ENCODE results near the gene ROPN1L. TPM values are rescaled to one million over a fixed set of nuclear protein-coding genes. Genes with fewer than 3 reads are reported as not detected.

ROPN1L gene
- total and polyA plus RNA-seq, 2 of the 4 experiments (the other 2 are of a cell fraction): 0.34 to 0.36 TPM

GRCh38 chr5:10480237-10480985 is 38.7 kb downstream of the ROPN1L start:
- Histone ChIP-seq H3K36me3 (ENCODE audit: control insufficient read depth, insufficient read depth, low read length) (no peaks in the 10 kb centered on the region), H3K79me1 (ENCODE audit: low read depth in 1 of 2, low read length in 2 of 2) (0 out of 4 replicates have a peak, but pooled peaks cover 0 to 2% of the 10 kb centered on the region in 2 experiments), H2BK120ac (ENCODE audit: low read depth, low read length) (peak overlapping the region; percentile 67; the same call in 1 of the 2 replicates), H3K56ac (ENCODE audit: extremely low read depth, insufficient read depth, low read length) (no peak overlapping the region), H4K91ac (ENCODE audit: insufficient read depth, low read depth, low read length) (peak overlapping the region; percentile 31), H4K8ac (ENCODE audit: low read depth in 2 of 2, low read length in 2 of 2) (peak overlapping the region in 1 of 2 experiments; percentile 70; a peak in 2 of 4 replicates), H3K9me1 (ENCODE audit: insufficient read depth, low read length) (peaks cover 16% of the 10 kb centered on the region), H4K20me1 (ENCODE audit: insufficient read depth, low read length) (no peaks in the 10 kb centered on the region), H3K27me3 (ENCODE audit: control insufficient read depth, insufficient read depth, low read length) (no peaks in the 10 kb centered on the region), H2BK5ac (ENCODE audit: low read depth, low read length, poor library complexity, severe bottlenecking) (no peak overlapping the region), H2BK20ac (ENCODE audit: low read depth, low read length) (peak overlapping the region; percentile 59), H3K18ac (ENCODE audit: low read depth, low read length) (peak overlapping the region; percentile 11), H2AFZ (replicated peaks; ENCODE audit: low read length, poor library complexity) (peak overlapping the region; percentile 38), H3K4me1 (ENCODE audit: control insufficient read depth, insufficient read depth, low read length) (peaks cover 19% of the 10 kb centered on the region), H3K4me3 (ENCODE audit: insufficient read depth, low read depth, low read length) (no peak overlapping the region), H4K5ac (ENCODE audit: low read depth, low read length) (peak overlapping the region; percentile 36; the same call in 1 of the 2 replicates), H3K9ac (ENCODE audit: low read depth, low read length) (no peak overlapping the region), H3K4ac (ENCODE audit: low read depth, low read length) (peak overlapping the region; percentile 81), H2AK5ac (ENCODE audit: low read depth, low read length) (peak overlapping the region; percentile 74), H3K23ac (ENCODE audit: low read depth, low read length) (no peak overlapping the region), H3K27ac (ENCODE audit: insufficient read depth, low read length) (no peak overlapping the region), H2BK15ac (ENCODE audit: low read depth, low read length) (peak overlapping the region; percentile 91; the same call in 1 of the 3 replicates), H2AK9ac (replicated peaks; ENCODE audit: low read depth, low read length, poor library complexity) (no peak overlapping the region), H3K4me2 (ENCODE audit: low read depth, low read length) (no peak overlapping the region), H3K9me3 (ENCODE audit: control insufficient read depth, insufficient read depth, low read length) (peaks cover 5% of the 10 kb centered on the region), H3K14ac (replicated peaks; ENCODE audit: low read depth, low read length) (peak overlapping the region; percentile 3)
- no peak for ATAC-seq (ENCODE audit: low read depth)
- CTCF ChIA-PET: no interaction called here
- 83% methylated on average over 2 of the region's 12 CpGs; no CpG with 5 or more reads in 1 of the 2 experiments for WGBS, 2 experiments (ENCODE audit: extremely low coverage in 2 of 2, insufficient read length in 1 of 2)
- peak; percentile 14 for DNase-seq
- POLR2A ChIA-PET (ENCODE audit: unreplicated experiment): no interaction called here
- dilution Hi-C loops (cut with HindIII; ENCODE audit: low sequenced_read_pairs, unreplicated experiment) (no loop called here), intact Hi-C loops (cut with micrococcal nuclease) (no loop called here), in situ Hi-C loops (cut with MboI; ENCODE audit: low sequenced_read_pairs) (no loop called here)
- BruUV-seq (replicated peaks): no TSS peak
- TF ChIP-seq RFX5 (IDR thresholded peaks at IDR 0.05; ENCODE audit: low read depth, low read length): no peak
